Limb (tissue), 2 donors: ENCODE measurements around the gene TUBA3D.
A peak's percentile ranks its signal among the peaks of the same experiment; 100 is the strongest.
"Not testable (repeated sequence)": the region's sequence is repeated elsewhere in the genome, so short reads cannot be mapped to it uniquely, and the experiment has no call there.

Experiments
- DNase-seq, 2 donors: peaks; one replicate each; pipeline ENCODE4 v3.0.0-alpha.2; 2016; ENCODE audit errors: extremely low spot score in 2 of 2

The TUBA3D gene

GRCh38 chr2:131514408-131515166 lies 38.7 kb downstream of the TUBA3D start:
- not testable (repeated sequence) for DNase-seq

- DNase-seq: not testable (repeated sequence)
Measured at GRCh38 chr2:131515235-131515634, 39.3 kb downstream of the TUBA3D start.

- no peak for DNase-seq
Measured at GRCh38 chr2:131516011-131516410, 40.1 kb downstream of the TUBA3D start.

GRCh38 chr2:131516621-131517020 lies 40.7 kb downstream of the TUBA3D start:
- DNase-seq: not testable (repeated sequence)

GRCh38 chr2:131517106-131517831 lies 41.4 kb downstream of the TUBA3D start:
- no peak for DNase-seq

- not testable (repeated sequence) for DNase-seq
Measured at GRCh38 chr2:131517856-131518255, 41.9 kb downstream of the TUBA3D start.

- not testable (repeated sequence) for DNase-seq
Measured at GRCh38 chr2:131518531-131518930, 42.6 kb downstream of the TUBA3D start.

GRCh38 chr2:131519466-131519865 lies 43.5 kb downstream of the TUBA3D start:
- DNase-seq: no peak

- DNase-seq: not testable (repeated sequence)
Measured at GRCh38 chr2:131519871-131520470, 44.1 kb downstream of the TUBA3D start.

GRCh38 chr2:131520526-131520925 lies 44.6 kb downstream of the TUBA3D start:
- no peak for DNase-seq

- not testable (repeated sequence) for DNase-seq
Measured at GRCh38 chr2:131521524-131521923, 45.6 kb downstream of the TUBA3D start.

- DNase-seq: peak in 1 of 2 donors; percentile 19
Measured at GRCh38 chr2:131521961-131522781, 46.3 kb downstream of the TUBA3D start.

- not testable (repeated sequence) for DNase-seq
Measured at GRCh38 chr2:131525256-131525655, 49.3 kb downstream of the TUBA3D start.

- DNase-seq: peak in 1 of 2 donors; percentile 63
Measured at GRCh38 chr2:131527131-131528001, 51.4 kb downstream of the TUBA3D start, which contains the start of gene CCDC74A. Gene CCDC74A (plus strand): TSS chr2:131527888. CDS start chr2:131527971, 83 bp downstream.

- DNase-seq: peak in 1 of 2 donors; percentile 38
Measured at GRCh38 chr2:131528981-131529863, 53.3 kb downstream of the TUBA3D start.

GRCh38 chr2:131529864-131530445 lies 54.0 kb downstream of the TUBA3D start:
- DNase-seq: peak in 1 of 2 donors; percentile 21

GRCh38 chr2:131530626-131531344 lies 54.9 kb downstream of the TUBA3D start:
- peak in 1 of 2 donors; percentile 12 for DNase-seq

GRCh38 chr2:131531547-131532185 lies 55.7 kb downstream of the TUBA3D start:
- DNase-seq: not testable (repeated sequence)
